GM19397 (cell line): ENCODE measurements around the gene C9orf78.

ENCODE experiments used
- ATAC-seq: cut with Tn5 transposase; IDR thresholded peaks from one replicate; pipeline ENCODE4 v1.9.1; 2021; ENCODE audit warnings: mild to moderate bottlenecking, moderate library complexity; ENCODE audit not compliant: unreplicated experiment

Gene C9orf78

GRCh38 chr9:129848712-129849441 is 13.8 kb upstream of the C9orf78 start:
- no peak for ATAC-seq

DNA sequence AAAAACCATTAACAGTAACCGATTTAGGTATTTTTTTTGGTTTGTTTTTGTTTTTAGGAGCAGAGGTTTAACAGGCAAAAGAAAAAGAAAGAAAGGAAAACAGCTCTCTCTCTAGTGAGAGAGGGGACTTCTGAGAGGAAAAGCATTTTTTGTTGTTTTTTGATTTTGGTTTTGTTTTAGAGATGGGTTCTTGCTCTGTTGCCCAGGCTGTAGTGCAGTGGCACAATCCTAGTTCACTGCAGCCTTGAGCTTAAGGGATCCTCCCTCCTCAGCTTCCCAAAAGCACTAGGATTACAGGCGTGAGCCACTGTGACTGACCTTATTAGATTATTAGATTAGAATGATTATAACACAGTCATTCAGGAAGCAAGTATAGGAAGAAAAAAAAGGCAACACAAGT is 10.3 kb upstream of the C9orf78 start:
- no peak for ATAC-seq

DNA sequence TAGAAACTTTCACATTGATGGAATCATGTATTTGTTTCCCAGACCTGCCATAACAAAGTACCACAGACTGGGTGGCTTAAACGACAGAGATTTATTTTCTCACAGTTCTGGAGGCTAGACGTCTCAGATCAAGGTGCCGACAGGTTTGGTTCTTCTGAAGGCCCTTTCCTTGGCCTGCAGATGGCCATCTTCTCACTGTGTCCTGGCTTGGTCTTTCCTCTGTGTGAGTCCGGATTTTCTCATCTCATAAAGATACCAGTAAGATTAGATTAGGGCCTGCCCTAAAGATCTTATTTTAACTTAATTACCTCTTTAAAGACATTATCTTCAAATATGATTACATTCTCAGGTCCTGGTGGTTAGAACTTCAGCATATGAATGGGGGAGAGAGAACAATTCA is 6.0 kb upstream of the C9orf78 start:
- ATAC-seq: no peak

- ATAC-seq: no peak
These were observed 5.0 kb upstream of the C9orf78 start for GRCh38 chr9:129840034-129840433.

DNA sequence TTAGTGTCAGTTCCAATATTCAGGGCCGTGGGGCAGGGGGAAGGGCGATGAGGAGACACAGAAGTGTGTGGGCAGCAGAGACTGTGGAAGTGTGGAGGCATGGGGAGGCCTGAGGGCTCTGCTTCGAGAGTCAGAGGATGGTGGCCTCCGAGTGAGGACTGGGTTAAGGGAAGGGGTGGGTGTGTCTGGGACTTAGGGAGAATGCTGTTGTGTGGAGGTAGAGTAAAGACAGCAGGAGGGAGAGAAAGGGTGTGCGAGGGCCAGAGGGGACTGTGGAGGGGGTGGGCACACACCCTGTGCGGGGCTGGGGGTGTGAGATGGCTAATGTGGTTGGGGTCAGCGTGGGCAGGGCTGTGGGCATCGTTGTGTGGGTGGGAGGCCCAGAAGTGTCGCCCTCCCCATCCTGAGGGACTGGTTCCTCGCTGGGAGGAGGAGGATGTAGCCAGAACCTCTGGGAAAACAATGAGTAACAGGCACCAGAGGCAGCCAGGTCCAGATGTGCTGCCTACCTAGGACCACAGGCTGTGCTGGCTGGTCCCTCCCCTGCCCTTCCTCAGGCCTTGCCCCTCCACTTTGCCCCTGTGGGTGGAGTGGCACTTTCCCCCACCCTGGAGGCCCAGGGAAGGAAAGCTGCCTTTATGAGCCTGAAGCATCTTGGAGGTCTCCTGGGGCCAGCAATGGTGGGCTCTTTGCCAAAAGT is 4.4 kb upstream of the C9orf78 start:
- no peak for ATAC-seq

DNA sequence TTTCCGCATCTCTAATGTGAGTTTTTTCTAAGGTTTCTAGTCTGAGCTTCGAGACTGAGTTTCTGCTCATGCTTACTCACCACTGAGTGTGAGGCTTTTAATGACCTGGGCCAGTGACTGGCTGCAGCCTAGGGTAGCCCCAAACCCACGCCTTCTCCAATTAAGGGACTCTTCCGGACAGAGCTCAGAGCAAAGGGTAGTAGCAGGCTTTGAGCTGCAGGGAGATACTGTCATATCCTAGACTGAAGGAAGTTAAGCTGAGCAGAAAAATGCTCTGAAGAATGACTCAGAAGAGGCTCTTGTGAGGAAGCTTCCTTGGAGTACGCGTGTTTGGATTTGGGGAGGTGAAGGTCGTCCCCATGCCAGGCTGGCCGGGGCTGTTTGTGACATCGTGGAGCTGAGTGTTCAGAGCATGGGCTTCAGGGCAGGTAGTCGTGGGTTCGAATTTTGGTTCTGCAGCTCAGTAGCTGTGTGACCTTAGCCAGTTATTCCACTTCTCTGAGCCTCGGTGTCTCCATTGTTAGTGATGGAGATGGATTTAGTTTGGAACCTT is 3.7 kb upstream of the C9orf78 start:
- no peak for ATAC-seq

GRCh38 chr9:129836311-129837007 is 1.4 kb upstream of the C9orf78 start:
- ATAC-seq: no peak

- ATAC-seq: peak; percentile 2
These were observed 767 bp upstream of the C9orf78 start for GRCh38 chr9:129835860-129836223.

- peak; percentile 14 for ATAC-seq
These were observed 467 bp downstream of the C9orf78 start for GRCh38 chr9:129834489-129835127.

GRCh38 chr9:129832982-129833381 is 2.1 kb downstream of the C9orf78 start:
- ATAC-seq: no peak

GRCh38 chr9:129828969-129829368 is 6.1 kb downstream of the C9orf78 start:
- ATAC-seq: no peak

GRCh38 chr9:129828051-129828450 is 7.0 kb downstream of the C9orf78 start:
- no peak for ATAC-seq

DNA sequence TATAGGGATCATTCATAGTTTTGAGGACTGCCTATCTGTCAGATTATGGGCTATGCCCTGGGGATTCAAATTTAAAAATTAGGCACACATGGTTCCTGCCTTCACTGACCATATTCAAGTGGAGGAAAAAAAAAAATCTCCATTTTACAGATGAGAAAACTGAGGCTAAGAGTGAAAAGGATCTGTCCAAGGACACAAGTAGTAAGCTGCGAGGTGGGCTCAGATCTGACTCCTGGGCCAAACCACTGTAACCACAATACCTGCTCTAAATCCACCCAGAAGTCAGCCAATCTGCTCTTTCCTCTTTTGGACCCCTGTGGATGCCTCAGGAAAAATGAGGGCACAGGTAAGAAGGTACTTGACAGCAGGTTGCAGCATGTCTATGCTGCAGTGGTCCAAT is 8.3 kb downstream of the C9orf78 start:
- ATAC-seq: no peak

GRCh38 chr9:129826344-129826743 is 8.7 kb downstream of the C9orf78 start:
- ATAC-seq: no peak

DNA sequence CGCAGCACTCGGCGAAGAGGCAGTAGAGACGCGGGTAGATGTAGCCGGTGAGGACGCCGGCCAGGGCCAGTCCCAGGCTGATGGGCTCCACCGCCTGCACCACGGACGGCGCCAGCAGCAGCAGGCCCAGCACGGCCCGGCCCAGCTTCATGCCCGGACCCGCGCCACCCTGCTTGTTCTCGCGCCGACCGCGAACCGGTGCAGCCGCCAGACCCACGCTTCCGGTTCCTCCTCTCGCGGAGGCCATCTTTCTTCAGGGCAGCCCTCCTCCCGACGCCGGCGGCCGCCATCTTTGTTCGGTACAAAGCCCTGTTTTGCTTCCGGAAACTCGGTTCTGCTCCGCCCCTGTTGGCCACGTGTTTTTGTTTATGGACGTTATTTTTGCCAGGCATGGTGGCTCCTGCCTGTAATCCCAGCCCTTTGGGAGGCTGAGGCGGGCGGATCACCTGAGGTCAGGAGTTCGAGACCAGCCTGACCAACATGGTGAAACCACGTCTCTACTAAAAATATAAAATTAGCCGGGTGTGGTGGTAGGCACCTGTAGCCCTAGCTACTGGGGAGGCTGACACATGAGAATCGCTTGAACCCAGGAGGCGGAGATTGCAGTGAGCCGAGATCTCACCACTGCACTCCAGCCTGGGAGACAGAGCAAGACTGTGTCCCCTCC is 11.0 kb downstream of the C9orf78 start, which contains the start of gene TOR1A:
TSS of gene TOR1A (minus strand) at position 202 of the 667 bp plus-strand sequence. CDS start at position 151, 51 bp downstream.
- ATAC-seq: peak; percentile 89

DNA sequence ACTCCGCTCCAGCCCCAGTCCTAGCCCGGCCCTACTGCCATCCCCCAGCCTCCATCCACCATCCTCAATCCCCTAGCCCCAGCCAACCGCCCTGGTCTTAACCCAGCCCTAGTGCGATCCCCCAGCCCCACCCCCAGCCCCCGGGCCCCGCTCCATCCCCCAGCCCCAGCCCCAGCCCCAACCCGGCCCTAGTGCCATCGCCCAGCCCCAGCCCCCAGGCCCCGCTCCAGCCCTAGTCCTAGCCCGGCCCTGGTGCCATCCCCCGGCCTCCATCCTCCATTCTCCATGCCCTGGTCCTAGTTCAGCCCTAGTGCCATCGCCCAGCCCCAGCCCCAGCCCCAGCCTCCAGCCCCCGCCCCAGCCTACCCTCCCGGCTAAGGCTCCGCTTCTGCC is 11.5 kb downstream of the C9orf78 start:
- no peak for ATAC-seq

GRCh38 chr9:129822898-129823541 is 12.1 kb downstream of the C9orf78 start:
- no peak for ATAC-seq

DNA sequence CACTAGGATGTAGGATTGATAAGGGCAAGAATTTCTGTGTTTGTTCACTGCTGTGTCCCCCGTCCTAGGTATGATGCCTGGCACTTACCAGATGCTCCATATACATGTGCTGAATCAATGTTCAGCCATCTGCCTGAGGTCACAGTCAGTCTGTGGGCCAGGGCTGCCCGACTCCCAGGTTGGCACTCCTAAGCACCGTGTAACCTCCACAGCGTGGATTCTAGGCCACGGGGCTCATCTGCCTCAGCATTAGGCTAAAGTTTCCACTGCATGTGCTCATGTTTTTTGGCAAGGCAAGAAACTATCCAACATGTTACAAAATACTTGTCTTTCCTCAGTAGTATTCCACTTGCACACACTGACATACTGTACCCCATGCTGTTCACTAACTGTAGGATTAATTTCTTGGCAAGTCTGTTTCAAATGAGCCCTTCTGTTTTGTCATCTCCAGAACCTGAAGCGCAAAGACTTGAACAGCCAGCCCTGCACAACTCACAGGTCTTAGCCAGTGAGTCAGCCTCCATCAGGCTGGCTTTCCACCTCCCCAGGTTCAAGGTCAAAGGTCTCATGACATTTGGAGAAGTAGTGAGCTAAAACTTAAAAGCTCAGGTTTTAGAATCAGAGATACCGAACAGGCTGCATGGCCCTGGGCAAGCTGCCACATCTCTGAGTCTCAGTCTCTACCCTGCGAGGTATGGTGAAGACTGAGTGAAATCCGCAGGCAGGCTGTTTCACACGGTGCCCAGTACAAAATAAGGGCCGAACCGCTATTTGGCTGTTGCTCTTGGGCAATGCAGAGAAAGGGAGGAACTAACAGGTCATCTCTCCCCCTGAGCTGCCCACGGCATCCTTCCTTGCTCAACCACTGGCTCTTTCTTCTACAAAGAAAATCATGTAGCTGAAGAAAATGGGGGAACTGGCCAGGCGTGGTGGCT is 18.3 kb downstream of the C9orf78 start:
- ATAC-seq: no peak

GRCh38 chr9:129815278-129815677 is 19.8 kb downstream of the C9orf78 start:
- no peak for ATAC-seq
